Measurements from ENCODE around the gene RASA3.

Gene RASA3

DNA sequence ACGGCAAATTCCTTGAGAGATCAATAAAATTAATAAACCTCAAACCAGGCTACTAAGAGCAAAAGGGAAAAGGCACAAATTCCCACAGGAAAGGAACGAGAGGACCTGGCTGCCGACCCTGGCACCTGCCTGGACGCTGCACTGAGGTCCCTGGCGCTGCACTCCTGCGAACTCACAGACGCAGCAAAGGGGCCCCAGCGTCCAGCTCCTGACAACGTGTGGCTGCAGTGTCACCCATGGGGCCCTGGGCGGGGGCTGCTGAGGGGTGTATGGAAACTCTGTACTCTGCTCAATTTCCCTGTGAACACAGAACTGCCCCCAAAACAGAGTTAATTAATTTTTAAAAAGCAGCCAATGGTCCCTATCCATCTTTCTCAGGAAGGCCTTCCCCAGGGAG lies 97.2 kb downstream of the RASA3 start:
- no peak for DNase-seq (ENCODE audit: low read depth)

DNA sequence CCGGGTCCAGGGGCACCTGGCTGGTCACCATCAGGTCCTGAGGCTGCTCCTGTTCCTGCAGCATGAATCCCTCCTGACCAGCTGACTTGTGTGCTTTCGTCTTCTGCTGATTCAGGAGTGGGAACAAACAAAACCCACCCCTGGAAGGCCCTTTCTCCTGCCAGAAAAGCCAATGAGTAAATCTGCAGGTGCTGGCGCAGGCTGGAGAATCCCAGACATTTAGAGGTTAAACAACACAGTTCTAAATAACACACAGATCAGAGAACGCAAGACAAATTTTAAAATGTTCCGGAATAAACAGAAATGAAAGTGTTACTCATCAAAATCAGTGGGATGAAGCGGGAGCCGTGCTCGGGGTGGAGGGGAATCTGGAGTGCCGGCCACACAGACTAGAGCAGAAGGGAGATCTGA lies 97.9 kb downstream of the RASA3 start:
- DNase-seq (ENCODE audit: low read depth): no peak

DNA sequence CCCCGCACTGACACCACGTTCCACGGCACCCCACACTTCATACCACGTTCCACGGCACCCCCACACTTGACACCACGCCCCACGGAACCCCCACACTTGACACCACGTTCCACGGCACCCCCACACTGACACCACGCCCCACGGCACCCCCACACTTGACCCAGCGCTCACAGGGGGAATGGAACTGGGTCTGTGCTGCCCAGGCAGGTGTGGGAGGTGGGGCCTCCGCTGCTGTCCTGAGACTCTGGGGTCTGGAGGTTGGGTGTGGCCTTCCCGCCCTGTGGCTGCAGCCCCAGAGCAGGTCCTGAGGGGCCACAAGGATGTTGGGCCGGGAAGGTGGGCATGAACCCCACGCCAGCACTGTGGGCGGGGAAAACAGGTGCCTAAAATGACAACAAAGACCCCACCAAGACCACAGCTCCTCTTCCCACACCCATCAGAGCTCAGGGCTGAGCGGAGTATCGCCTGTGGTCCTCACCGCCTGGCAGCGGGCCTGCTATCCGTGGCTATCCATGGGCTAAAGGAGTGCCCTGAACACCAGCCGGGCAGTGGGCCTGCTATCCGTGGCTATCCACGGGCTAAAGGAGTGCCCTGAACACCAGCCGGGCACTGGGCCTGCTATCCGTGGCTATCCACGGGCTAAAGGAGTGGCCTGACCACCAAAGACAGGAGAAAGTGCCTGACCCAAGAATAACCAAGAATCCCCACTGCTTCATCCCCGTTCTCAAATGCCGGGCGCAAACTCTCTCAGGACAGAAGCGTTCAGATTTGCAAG lies 98.7 kb downstream of the RASA3 start:
- no peak for DNase-seq (ENCODE audit: low read depth)

DNA sequence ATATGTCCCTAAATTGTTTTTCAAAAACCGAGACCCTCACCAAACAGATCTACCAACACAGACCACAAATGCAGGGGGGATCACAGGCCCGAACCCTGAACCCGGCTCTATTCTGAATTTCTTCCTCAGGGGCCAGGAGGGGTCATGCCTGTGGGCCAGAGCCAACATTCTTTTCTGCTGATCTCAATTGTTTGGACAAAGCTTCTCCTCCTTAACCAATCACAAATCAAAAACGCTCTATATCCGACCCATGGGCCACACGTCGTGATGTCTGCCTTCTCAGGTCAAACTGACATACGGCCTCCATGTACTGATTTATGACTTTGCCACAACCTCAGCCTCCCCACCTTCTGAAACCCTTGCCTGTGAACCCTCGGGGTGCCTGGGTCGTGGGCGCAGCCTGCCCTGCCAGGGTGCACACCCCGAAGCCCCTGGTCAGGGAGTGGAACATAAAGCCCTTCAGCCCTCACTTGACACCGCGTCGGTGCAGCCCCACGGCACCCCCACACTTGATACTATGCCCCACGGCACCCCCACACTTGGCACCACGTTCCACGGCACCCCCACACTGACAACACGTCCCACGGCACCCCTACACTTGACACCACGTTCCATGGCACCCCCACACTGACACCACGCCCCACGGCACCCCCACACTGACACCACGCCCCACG lies 100.2 kb downstream of the RASA3 start:
- no peak for DNase-seq (ENCODE audit: low read depth)

DNA sequence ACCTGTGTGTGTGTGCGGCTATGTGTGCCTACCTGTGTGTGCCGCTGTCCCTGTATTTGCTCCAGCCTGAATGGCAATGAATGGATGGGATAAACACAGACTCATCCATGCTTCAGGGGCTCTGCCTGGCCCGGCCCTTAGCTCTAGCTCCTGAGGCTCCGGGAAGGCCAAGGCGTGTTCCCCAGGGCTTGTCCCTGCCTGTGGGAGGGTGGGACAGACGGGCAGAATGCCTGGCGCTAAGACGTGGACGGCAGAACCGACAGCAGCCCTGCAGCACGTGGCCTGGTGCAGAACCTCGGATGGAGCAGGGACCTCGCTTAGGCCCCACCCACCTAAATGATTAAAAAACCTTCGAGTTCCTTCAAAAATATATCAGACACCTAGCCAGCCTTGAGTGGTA lies 100.8 kb downstream of the RASA3 start:
- DNase-seq (ENCODE audit: low read depth): no peak

DNA sequence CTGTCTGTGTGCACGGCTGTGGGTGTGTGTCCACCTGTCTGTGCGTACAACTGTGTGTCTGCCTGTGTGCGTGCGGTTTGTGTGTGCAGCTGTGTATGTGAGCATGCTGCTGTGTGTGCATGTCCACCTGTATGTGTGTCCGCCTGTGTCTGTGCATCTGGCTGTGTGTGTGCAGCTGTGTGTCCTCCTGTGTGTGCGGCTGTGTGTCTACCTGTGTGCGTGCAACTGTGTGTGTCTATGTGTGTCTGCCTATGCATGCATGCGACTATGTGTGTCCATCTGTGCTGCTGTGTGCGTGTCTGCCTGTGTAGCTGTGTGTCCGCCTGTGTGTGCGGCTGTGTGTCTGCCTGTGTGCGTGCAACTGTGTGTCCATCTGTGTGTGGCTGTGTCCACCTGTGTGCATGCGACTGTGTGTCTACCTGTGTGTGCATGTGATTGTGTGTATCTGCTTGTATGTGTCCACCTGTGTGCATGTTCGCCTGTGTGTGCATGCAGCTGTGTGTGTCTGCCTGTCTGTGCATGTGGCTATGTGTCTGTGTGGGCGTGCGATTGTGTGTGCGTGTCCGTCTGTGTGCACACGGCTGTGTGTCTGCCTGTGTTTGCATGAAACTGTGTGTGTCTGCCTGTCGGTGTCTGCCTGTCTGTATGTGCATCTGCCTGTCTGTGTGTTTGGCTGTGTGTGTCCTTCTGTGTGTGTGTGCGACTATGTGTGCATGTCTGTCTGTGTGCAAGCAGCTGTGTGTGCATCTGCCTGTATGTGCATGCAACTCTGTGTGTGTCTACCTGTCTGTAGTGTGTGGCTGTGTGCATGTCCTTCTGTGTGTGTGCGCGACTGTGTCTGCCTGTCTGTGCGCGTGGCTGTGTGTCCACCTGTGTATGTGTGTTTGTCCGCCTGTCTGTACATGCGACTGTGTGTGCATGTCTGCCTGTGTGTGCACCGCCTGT lies 101.5 kb downstream of the RASA3 start:
- DNase-seq (ENCODE audit: low read depth): no peak

DNA sequence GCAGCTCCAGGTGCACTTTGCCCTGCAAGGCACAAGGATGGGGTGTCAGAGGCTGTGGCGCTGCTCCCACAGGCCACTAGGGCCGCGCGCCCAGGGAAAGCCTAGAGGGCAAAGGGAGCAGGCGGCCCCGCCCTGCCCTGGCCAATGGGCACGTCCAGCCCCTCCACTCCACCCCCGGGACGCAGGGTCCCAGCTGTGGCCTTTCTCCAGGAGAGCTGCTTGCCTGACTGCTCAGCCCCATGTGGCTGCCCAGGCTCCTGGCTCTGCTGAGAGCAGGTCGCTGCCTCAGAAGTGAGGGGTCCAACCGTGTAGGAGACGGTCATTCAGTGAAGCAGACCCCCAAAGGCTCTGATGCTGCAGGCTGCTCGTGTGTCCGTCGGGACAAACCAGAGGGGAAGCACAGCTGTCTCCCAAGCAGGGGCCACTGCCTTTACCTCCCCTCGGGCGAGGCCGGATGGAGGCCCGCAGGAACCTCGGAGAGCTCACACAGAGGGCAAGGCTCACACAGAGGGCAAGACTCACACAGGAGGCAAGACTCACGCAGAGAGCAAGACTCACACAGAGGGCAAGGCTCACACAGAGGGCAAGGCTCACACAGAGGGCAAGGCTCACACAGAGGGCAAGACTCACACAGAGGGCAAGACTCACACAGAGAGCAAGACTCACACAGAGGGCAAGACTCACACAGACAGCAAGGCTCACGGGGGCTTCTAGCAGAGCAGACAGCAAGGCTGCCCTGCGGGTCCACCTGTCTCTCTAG lies 102.4 kb downstream of the RASA3 start:
- DNase-seq (ENCODE audit: low read depth): no peak

DNA sequence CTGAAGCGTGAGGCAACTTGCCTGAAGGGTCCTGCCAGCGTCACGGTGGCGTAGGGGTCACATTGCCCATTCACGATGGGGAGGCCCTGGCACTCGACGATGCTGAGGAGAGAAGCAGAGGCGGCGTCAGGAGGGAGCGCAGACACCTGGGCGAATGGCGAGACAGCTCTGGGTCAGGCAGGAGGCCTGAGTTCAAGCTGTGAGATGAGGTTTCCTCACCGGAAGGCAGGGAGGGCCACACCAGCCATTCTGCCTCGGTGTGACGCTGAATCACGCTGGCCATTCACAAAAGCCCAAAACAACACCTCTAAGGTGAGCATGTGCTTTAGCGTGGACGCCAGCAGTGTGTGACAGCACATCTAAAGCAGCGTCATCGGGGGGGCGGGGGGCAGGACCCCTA lies 104.6 kb downstream of the RASA3 start:
- no peak for DNase-seq (ENCODE audit: low read depth)

DNA sequence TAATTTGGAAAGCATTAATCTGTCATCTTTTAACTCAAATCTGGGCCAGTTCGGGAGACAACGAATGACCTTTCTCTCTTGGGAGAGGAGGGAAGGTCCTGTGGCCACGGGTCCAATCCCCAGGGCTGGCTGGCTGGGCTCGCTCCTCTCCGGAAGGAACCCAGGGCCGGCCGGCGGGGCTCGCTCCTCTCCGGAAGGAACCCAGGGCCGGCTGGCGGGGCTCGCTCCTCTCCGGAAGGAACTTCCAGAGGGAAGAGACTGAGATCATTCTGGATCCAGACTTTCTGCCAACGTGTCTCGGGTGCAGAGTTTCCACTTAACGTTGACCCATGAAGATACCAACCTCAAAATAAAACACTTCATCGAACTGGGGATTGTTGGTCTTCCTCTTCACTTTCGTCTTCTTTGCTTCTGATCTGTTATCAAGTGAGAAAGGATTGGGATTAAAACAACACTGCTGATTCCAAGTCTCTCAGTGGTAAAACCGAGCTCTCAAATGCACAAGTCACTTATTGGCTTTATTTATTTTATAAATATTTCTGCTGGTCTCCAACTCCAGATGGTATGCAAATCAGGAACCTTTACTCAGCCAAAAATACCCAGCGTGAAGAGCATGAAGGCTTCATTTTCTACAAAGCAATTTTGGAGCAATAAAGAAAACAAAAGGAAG lies 105.2 kb downstream of the RASA3 start:
- no peak for DNase-seq (ENCODE audit: low read depth)

DNA sequence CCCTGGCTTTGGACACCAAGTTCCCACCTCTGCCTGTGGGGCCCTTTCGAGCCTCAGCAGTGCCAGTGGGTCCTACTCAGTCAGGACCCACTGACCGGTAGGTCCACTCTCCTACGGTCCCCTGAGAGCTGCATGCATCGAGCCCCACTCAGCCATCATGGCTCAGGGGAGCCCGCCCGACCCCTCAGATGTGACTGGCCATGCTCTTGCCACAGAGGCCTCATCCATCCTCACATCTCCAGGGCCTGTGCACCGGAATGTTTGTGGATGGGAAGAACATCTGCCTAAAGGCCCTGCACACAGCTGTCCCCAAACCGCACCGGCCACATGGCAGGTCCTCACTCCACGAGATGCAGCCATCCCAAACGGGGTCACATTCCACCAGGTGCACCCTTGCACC lies 105.9 kb downstream of the RASA3 start:
- no peak for DNase-seq (ENCODE audit: low read depth)

DNA sequence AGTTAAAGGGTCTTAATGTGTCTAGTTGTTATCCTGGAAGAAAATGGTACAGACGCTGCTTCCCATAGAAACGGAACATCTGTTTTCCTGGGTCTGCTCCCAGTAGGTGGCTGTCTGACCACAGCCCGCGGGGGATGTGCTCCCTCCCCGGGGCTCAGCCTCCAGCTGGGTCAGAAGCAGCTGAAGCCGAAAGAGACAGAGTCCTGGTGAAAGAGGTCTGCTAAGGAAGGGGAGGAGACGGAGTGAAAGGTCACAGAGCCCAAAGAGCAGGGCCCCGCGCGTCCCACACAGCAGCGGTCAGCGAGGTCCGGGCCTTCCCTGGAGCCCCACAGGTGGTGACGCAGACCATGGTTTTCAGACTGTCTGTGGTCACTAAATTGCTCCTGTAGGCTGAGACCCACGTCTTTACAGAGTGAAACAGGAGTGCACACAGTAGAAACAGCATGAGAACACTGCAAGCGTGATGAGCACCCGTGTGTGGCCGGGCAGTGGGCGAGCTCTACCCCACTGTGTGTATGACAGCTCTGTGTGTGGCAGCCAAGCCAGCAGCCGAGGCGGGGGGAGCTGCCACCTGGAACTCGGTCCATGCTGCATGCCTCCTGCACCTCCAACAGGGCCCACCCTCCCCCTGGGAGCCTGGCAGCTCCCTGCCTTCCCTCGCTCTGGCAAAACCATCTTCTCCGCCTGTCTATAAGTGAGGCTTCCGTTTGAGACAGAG lies 106.5 kb downstream of the RASA3 start:
- DNase-seq (ENCODE audit: low read depth): no peak

DNA sequence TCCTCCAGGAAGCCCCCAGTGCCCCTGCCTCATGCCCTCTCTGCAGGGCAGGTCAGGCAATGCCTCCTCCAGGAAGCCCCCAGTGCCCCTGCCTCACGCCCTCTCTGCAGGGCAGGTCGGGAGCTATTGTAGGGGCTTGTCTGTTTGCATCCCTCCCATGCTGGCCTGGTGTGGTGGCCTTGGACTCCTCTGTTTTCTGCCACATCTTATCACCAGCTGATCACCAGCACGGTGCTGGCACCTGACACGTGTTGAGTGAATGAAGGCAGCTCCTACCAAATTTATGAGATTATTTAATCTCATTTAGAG lies 107.1 kb downstream of the RASA3 start:
- DNase-seq (ENCODE audit: low read depth): no peak

DNA sequence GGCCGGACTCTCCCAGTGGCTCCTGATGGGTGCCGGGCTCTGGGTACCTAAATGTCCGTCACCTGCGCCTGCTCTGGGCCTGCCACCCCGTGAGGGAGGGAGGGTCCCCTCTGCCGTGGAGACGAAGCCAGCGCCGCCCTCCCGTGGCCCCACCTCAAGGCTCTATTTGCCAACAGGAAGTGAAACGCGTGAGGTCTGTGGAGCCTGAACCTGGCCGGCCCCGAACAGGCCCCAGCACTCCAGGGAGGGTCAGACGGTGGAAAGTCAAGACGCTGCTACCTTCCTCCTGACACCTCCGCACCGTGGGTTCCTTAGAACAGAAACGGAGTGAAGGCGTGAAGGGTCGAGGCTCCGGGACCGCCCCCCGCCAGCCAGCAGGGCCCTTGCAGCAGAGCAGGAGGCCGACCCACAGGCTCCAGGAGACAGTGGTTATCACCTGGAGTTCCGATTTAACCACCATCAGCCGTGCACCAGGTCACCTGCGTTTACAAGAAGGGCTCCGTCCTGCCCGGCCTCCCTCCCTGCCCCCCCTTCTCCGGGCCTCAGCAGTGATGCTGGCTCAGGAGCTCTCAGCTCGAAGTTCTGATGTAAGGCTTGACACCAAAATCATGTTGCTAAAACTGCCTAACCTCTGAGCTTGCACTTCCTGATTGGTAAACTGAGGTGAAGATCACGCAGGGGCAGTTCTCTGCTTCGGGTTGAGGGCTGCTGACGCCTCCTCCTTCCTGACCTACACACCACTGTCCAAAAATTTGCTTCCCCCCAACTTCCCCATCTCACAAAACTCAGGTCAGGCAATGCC lies 107.6 kb downstream of the RASA3 start:
- no peak for DNase-seq (ENCODE audit: low read depth)

DNA sequence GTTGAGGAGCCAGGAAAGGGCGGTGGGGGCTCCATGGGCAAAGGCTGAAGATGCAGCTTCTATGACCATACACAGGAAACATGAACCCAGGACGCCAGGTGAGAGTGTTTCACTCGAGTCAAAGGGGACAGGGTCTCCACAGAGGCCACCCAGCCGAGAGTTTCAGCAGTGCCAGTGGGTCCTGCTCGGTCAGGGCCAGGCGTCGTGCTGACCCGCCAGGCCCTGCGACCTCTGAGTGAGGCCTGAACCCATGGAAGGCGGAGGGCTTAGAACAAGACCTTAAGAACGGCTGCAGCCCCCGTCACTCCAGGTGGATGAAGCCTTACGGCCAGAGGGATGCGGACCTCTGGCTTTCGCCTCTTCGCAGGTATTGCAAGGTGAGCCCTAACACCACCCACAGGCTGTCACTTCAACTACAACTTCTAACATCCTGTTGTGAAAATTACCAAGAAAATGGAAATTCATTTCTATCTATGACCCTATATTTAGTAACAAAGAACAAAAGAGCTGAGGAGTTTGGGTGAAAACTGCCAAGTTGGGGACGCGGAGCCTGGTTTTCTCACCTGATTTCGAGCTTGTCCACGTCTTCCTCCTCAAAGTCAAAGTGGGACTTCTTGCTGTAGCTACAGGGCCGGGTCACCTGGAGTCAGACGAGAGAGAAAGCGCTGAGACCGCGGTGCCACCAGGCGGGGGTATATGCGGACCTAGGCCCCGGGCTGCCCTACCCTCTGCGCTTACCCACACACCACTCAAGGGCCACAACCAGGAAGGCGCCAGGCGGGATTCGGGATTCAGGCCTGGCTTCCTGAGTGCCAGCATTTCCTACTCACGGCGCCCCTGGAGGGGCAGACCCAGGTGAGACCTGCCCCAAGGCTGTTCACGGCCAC lies 108.5 kb downstream of the RASA3 start:
- DNase-seq (ENCODE audit: low read depth): no peak

DNA sequence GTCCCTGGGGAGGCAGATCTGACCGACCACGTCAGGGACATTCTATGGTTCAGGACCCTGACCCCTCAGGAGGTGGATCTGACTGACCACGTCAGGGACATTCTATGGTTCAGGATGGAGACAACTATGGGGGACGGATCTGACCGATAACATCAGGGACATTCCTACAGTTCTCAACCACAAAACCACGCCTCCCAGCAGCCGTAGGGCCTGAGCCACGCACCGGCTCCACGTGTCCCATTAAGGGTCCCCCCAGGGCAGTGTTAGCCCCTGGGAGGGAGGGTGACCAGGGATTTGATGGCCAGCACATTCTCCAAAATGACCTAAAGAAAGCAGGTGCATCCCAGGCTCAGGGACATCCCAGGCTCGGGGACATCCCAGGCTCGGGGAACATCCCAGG lies 109.5 kb downstream of the RASA3 start:
- no peak for DNase-seq (ENCODE audit: low read depth)

DNA sequence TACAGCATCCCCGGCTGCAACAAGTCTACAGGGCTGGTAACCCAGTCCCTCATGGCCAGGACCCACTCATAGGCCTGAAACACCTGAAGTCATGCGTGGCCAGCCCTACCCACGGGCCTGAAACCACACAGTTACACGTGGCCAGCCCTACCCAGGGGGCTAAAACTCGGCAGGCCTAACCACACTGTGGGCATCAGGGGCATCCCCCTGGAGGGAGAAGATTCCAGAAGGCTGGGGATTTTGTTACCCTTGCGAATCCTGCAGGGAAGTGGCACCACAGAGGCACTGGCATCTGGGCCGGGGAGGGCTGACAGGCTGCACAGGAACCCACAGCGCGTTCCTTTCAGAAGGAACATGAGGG lies 110.1 kb downstream of the RASA3 start:
- DNase-seq (ENCODE audit: low read depth): no peak

DNA sequence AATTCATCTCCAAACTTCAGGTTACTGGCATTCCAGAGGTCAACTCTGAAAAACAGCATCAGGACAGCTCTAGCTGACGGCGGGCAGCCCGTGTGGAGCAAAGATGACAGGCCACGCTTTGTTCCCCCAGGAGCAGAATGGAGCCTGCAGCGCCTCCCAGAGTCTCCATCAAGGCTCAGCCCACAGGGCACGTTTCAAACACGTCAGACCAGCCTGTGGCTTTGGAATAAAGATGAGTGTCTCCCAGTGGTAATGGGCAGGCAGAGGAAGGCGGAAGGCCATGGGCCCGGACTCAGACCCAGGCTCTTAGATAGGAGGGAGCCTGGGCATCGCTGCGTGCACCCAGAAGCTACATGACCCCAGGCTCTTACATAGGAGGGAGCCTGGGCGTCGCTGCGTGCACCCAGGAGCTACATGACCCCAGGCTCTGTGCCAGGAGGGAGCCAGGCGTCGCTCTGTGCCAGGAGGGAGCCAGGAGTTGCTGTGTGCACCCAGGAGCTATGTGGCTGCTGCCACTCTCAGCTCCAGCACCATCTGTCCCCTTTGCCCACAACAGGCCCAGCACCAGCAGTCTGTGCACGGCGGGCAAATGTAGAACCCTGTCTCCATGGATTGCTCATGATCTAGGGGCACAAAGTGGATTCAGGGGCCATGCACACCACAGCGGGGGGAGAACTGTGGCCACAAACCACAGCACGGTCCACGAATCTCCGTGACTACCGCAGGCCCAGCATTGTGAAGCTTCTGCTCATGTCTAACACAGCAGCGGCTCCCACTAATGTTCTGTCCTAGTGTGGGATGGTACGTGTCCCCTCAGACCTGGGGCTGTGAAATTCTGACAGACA lies 110.7 kb downstream of the RASA3 start:
- DNase-seq (ENCODE audit: low read depth): no peak

All from HS-27A (cell line).